Lower leg skin (tissue), 4 donors: Measurements from ENCODE around the gene FZD10. TPM values are rescaled to one million over a fixed set of nuclear protein-coding genes. Genes with fewer than 3 reads are reported as not detected.

Experiments
- DNase-seq, 2 donors: peaks; one replicate each; pipeline ENCODE4 v3.0.0-alpha.2; 2019; ENCODE audit warnings: low spot score in 2 of 2
- H3K4me3 ChIP-seq: fragments of 200-600 bp; sonication (generic); 2 replicates; pipeline ENCODE4 v1.5.1; 2017; ENCODE audit warnings: mild to moderate bottlenecking, low read depth; ENCODE audit not compliant: poor library complexity, severe bottlenecking
- CTCF ChIP-seq, 3 donors: fragments of 450-650 bp; IDR thresholded peaks; one replicate each; pipeline ENCODE4 v1.5.1; 2016; ENCODE audit warnings: antibody characterized with exemption in 3 of 3, mild to moderate bottlenecking in 3 of 3, moderate library complexity in 2 of 3
- POLR2A ChIP-seq, 2 donors: fragments of 450-650 bp; IDR thresholded peaks; one replicate each; pipeline ENCODE4 v1.6.1; 2016 to 2017; ENCODE audit warnings: antibody characterized with exemption in 2 of 2, mild to moderate bottlenecking in 1 of 2, moderate library complexity in 1 of 2
- WGBS, 2 donors: methylation state at CpG; one replicate each; pipeline ENCODE4 v1.1.5; 2018; 5-methylcytosine and 5-hydroxymethylcytosine counted together
- intact Hi-C: fragments of 100-400 bp; cut with DNase I; formaldehyde crosslinking; loops from one replicate; pipeline ENCODE4 v1.15.0; 2023; ENCODE audit warnings: low total_unique reads
- total RNA-seq, 4 donors: library from RNA; depleted of rRNA; stranded (reverse); fragments of >200 nt; gene quantifications; one replicate each; pipeline ENCODE4 v1.1.0, GENCODE V29; 2016

FZD10 gene
- total RNA-seq, 4 donors from 2014 or later = 11.0 to 33.2 (median 19.3) TPM

GRCh38 chr12:130128790-130129735 lies 33.2 kb upstream of the FZD10 start:
- 71% methylated on average over 15 of the region's 15 CpGs for WGBS, 2 donors
- intact Hi-C loops = no loop called here
- DNase-seq = no peak
- H3K4me3 ChIP-seq = no peak overlapping the region
- TF ChIP-seq CTCF (IDR thresholded peaks at IDR 0.05) (no peak), POLR2A (IDR thresholded peaks at IDR 0.05) (no peak)

GRCh38 chr12:130130346-130130745 lies 31.9 kb upstream of the FZD10 start:
- no peak overlapping the region for H3K4me3 ChIP-seq
- intact Hi-C loops = no loop called here
- WGBS, 2 donors = 46 to 48% methylated on average over 6 of the region's 6 CpGs
- no peak for DNase-seq
- no peak for TF ChIP-seq POLR2A (IDR thresholded peaks at IDR 0.05)
- no peak for TF ChIP-seq CTCF (IDR thresholded peaks at IDR 0.05)

GRCh38 chr12:130131025-130131424 lies 31.2 kb upstream of the FZD10 start:
- H3K4me3 ChIP-seq = no peak overlapping the region
- intact Hi-C loops = no loop called here
- TF ChIP-seq POLR2A (IDR thresholded peaks at IDR 0.05) (no peak), CTCF (IDR thresholded peaks at IDR 0.05) (no peak)
- no peak for DNase-seq
- WGBS, 2 donors = 34 to 55% methylated on average over 13 to 14 of the region's 14 CpGs

- 79 to 81% methylated on average over 8 of the region's 8 CpGs for WGBS, 2 donors
- DNase-seq = no peak
- H3K4me3 ChIP-seq = no peak overlapping the region
- intact Hi-C loops = no loop called here
- TF ChIP-seq CTCF (IDR thresholded peaks at IDR 0.05) (no peak), POLR2A (IDR thresholded peaks at IDR 0.05) (no peak)
Measured at GRCh38 chr12:130131801-130132200, 30.5 kb upstream of the FZD10 start.

GRCh38 chr12:130132831-130133511 lies 29.3 kb upstream of the FZD10 start:
- TF ChIP-seq CTCF (IDR thresholded peaks at IDR 0.05) = no peak
- no peak for TF ChIP-seq POLR2A (IDR thresholded peaks at IDR 0.05)
- H3K4me3 ChIP-seq = no peak overlapping the region
- 63 to 64% methylated on average over 14 of the region's 14 CpGs for WGBS, 2 donors
- intact Hi-C loops = no loop called here
- DNase-seq = no peak
